Ishikawa (cell line): ENCODE results near the gene TBC1D21.
A peak's percentile ranks its signal among the peaks of the same experiment; 100 is the strongest.

ENCODE experiments used
- CEBPB ChIP-seq: IDR thresholded peaks from 2 replicates; pipeline ENCODE4 v1.6.1; 2012
- CREB1 ChIP-seq: IDR thresholded peaks from 2 replicates; pipeline ENCODE4 v1.6.1; 2012; ENCODE audit warnings: low read depth
- EGR1 ChIP-seq: IDR thresholded peaks from 2 replicates; pipeline ENCODE4 v1.6.1; 2012
- EP300 ChIP-seq: IDR thresholded peaks from 2 replicates; pipeline ENCODE4 v1.6.1; 2012; ENCODE audit warnings: borderline replicate concordance
- FOXM1 ChIP-seq: IDR thresholded peaks from 2 replicates; pipeline ENCODE4 v1.6.1; 2012; ENCODE audit warnings: low read depth, borderline replicate concordance
- NFIC ChIP-seq: IDR thresholded peaks from 2 replicates; pipeline ENCODE4 v1.6.1; 2012
- RAD21 ChIP-seq: IDR thresholded peaks from 2 replicates; pipeline ENCODE4 v1.6.1; 2012; ENCODE audit warnings: low read depth
- TAF1 ChIP-seq: IDR thresholded peaks from 2 replicates; pipeline ENCODE4 v1.6.1; 2012; ENCODE audit warnings: low read depth, mild to moderate bottlenecking
- TCF12 ChIP-seq: IDR thresholded peaks from 2 replicates; pipeline ENCODE4 v1.6.1; 2012; ENCODE audit warnings: low read depth
- TEAD4 ChIP-seq: IDR thresholded peaks from 2 replicates; pipeline ENCODE4 v1.6.1; 2012
- YY1 ChIP-seq: IDR thresholded peaks from 2 replicates; pipeline ENCODE4 v1.6.1; 2012; ENCODE audit warnings: low read depth
- ZBTB7A ChIP-seq: IDR thresholded peaks from 2 replicates; pipeline ENCODE4 v1.6.1; 2012; ENCODE audit warnings: low read depth
- TF ChIP-seq, protein P1 (sequence below): IDR thresholded peaks from 2 replicates; pipeline ENCODE4 v1.6.1; 2012
- TF ChIP-seq, protein P2 (sequence below): IDR thresholded peaks from 2 replicates; pipeline ENCODE4 v1.6.1; 2012
- TF ChIP-seq, protein P3 (sequence below): IDR thresholded peaks from 2 replicates; pipeline ENCODE4 v1.6.1; 2012; ENCODE audit warnings: low read depth, mild to moderate bottlenecking

The TBC1D21 gene, protein sequence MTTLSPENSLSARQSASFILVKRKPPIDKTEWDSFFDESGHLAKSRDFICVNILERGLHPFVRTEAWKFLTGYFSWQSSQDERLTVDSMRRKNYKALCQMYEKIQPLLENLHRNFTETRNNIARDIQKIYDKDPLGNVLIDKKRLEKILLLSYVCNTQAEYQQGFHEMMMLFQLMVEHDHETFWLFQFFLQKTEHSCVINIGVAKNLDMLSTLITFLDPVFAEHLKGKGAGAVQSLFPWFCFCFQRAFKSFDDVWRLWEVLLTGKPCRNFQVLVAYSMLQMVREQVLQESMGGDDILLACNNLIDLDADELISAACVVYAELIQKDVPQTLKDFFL

DNA sequence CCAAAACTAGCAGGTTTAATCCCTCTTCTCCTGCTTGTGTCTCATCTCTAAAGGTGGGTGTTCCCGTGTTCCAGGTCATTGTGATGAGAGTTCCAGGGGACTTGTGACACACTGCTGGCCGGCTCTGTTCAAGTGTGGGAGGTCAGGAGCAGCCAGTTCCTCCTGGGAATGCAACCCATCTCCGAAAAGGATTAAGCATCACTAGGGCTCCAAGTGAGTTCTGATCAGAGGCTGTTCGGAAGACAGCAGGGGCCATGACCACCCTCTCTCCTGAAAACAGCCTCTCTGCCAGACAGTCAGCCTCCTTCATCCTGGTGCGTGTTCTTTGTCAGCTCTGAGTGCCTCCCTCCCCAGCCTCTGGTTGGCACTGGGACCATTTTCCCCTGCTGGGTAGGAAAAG lies at the start of gene TBC1D21:
TBC1D21 (plus strand) TSS at position 109 of the 400 bp plus-strand sequence; CDS start at position 255, 146 bp downstream.
- TF ChIP-seq EGR1 (no peak), EP300 (no peak)

DNA sequence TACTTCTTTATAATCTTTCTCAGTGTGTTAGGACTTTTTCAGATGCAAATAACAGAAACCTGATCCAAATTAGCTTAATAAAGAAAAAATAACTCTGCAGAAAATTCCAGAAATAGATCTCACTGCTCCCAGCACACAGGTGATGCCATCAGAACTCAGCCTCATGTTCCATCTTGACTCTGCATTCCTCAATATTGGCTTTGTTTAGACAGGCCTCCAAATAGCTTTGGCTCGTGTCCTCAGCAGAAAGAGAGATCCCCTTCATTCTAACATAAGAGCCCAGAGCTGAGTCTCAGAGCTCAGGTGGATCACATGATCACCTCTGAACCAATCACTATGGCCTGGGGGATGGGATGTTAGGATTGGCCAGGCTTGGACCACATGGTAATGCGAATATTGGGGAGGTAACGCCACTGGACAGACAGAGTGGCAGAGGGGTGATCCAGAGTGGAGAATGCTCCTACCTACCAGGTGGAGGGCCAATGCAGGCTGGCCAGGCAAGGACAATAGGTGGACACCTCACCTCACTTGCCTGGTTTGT lies 46.6 kb upstream of the TBC1D21 start:
- TF ChIP-seq, protein P1, sequence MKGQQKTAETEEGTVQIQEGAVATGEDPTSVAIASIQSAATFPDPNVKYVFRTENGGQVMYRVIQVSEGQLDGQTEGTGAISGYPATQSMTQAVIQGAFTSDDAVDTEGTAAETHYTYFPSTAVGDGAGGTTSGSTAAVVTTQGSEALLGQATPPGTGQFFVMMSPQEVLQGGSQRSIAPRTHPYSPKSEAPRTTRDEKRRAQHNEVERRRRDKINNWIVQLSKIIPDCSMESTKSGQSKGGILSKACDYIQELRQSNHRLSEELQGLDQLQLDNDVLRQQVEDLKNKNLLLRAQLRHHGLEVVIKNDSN, result peak; percentile 20; the same call in 1 of the 2 replicates
- TF ChIP-seq ZBTB7A, result no peak

DNA sequence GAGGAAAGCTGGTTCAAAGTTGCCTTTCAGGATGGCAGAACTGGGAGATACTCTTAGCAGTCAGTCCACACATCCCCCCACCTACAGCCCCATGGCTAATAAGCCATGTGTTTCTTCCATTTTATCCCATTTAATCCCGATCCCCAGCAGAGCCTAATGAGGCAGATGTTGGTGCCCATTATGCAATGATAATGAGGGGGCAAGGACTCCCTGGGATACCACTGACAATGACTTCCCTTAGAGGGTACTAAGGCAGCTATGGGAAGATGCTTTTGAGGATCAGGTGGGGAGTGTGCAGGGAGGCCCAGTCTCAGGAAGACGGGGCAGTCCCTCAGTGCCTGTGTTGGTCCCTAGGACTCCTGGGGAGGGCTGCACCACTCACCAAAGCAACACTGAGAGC lies 43.8 kb upstream of the TBC1D21 start:
- TF ChIP-seq, protein P1, result no peak
- TF ChIP-seq TAF1 (no peak), CEBPB (no peak), YY1 (no peak), TEAD4 (no peak), NFIC (no peak), FOXM1 (no peak), ZBTB7A (no peak), TCF12 (no peak), RAD21 (no peak), EP300 (no peak), EGR1 (no peak), CREB1 (no peak)
- TF ChIP-seq, protein P2, sequence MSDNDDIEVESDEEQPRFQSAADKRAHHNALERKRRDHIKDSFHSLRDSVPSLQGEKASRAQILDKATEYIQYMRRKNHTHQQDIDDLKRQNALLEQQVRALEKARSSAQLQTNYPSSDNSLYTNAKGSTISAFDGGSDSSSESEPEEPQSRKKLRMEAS, result no peak
- TF ChIP-seq, protein P3, sequence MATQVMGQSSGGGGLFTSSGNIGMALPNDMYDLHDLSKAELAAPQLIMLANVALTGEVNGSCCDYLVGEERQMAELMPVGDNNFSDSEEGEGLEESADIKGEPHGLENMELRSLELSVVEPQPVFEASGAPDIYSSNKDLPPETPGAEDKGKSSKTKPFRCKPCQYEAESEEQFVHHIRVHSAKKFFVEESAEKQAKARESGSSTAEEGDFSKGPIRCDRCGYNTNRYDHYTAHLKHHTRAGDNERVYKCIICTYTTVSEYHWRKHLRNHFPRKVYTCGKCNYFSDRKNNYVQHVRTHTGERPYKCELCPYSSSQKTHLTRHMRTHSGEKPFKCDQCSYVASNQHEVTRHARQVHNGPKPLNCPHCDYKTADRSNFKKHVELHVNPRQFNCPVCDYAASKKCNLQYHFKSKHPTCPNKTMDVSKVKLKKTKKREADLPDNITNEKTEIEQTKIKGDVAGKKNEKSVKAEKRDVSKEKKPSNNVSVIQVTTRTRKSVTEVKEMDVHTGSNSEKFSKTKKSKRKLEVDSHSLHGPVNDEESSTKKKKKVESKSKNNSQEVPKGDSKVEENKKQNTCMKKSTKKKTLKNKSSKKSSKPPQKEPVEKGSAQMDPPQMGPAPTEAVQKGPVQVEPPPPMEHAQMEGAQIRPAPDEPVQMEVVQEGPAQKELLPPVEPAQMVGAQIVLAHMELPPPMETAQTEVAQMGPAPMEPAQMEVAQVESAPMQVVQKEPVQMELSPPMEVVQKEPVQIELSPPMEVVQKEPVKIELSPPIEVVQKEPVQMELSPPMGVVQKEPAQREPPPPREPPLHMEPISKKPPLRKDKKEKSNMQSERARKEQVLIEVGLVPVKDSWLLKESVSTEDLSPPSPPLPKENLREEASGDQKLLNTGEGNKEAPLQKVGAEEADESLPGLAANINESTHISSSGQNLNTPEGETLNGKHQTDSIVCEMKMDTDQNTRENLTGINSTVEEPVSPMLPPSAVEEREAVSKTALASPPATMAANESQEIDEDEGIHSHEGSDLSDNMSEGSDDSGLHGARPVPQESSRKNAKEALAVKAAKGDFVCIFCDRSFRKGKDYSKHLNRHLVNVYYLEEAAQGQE, result no peak

DNA sequence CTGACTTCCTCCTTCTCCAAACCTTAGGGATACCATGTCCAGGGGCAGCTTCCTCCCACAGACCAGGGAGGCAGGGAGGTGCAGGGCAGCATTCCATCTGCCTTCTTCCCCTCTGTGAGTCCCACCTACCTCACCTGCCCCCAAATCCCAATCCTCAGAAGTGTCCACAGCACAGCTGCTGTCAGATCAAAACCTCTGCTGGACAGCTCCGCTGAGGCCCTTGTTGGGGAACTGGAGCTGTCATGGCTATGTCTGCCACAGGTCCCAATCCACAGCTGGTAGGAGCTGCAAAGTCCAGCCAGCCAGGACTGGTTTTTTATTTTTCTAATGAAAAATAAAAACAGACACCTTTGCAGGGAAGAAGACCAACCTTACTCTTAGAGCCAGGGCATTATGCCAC lies 40.7 kb upstream of the TBC1D21 start:
- TF ChIP-seq EP300, result no peak
- TF ChIP-seq, protein P3, result peak; percentile 85

DNA sequence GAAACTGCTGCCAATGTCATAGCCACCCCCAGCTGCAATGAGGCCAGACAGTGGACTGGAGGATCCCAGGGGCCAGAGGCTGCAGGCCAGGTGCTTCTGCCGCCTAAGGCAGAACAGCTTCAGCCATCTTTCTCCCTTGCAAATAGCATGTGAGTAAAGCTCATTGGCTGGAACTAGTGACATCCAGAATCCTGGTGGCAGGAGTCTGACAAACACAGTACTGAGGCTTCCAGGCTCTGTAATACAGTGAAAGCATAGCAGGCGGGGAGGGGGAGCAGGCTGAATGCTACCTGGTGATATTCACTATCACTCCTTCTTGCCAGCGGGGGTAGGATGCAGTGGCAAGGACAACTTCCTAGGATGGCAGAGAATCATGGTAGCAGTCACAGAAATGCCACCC lies 36.5 kb upstream of the TBC1D21 start:
- TF ChIP-seq, protein P1, result no peak
- TF ChIP-seq CEBPB (no peak), TCF12 (no peak), EP300 (no peak), CREB1 (no peak), ZBTB7A (no peak)

DNA sequence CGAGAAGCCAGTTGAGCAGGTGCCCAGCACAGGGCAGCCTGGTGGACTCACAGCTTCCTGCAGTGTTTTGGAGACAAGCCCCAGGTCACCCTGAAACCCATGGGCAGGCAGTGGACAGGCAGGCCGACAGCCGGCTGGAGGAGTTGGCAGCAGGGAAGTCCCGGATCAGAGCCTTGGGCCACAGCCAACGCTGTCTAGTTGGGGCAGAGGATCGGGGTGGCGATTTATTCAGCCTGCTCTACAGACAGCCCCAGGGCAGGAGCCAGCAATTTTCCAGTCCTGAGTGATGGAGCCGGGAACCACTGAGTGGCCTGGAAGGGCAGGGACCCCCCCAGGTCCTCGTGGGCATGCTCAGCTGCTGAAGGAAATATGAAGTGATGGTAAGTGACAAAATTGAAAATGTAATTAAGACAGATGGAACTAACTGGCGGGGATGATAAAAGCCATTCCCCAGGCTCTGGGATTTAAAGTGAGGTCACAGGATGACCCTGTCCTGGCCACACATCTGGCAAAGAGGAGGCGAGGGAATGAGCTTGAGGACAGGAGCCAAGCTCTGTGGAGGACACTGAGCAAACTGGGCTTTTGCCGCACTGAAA lies 34.4 kb upstream of the TBC1D21 start:
- TF ChIP-seq, protein P3, result no peak
- TF ChIP-seq, protein P1, result no peak
- no peak for TF ChIP-seq TEAD4
- TF ChIP-seq NFIC, result no peak
- TF ChIP-seq, protein P2, result no peak
- TF ChIP-seq FOXM1, result no peak
- no peak for TF ChIP-seq CREB1
- TF ChIP-seq EGR1, result no peak
- TF ChIP-seq RAD21, result no peak
- no peak for TF ChIP-seq EP300
- no peak for TF ChIP-seq YY1
- no peak for TF ChIP-seq TCF12
- no peak for TF ChIP-seq ZBTB7A
- TF ChIP-seq TAF1, result no peak
- no peak for TF ChIP-seq CEBPB
